Coronary artery (tissue), 2 donors: ENCODE data around the gene NAV2.

ENCODE experiments used
- DNase-seq: peaks from one replicate; pipeline ENCODE4 v3.0.0-alpha.2; 2017; ENCODE audit warnings: low spot score
- H3K27ac ChIP-seq, 2 donors: fragments of 200-600 bp; sonication (generic); one replicate each; pipeline ENCODE4 v1.5.1; 2016 to 2019
- H3K4me3 ChIP-seq: fragments of 200-600 bp; sonication (generic); 2 replicates; pipeline ENCODE4 v1.5.1; 2016; ENCODE audit warnings: mild to moderate bottlenecking, moderate library complexity
- TF ChIP-seq, protein P1 (sequence below): fragments of 200-600 bp; sonication (generic); IDR thresholded peaks from one replicate; pipeline ENCODE4 v1.5.1; 2019; ENCODE audit warnings: antibody characterized with exemption

NAV2 gene

DNA sequence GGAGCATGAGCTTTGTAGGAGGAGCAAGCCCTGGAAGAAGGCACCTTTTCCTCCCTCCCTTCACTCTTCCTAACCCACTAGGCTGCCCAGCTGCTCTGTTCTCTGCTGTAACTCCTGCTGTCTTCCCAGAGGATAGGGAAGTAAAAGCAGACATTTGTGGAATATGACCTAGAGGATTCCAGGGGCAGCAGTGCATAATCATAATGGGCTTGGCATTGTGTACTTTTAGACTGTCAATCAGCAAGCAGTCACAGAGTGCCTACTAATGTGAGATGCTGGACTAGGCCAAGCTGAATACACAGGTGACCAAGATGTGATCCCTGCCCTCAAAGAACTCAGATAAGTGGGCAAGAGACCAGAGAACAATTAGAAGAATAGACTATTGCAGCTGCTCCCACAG is 133.0 kb downstream of the NAV2 start:
- TF ChIP-seq, protein P1, sequence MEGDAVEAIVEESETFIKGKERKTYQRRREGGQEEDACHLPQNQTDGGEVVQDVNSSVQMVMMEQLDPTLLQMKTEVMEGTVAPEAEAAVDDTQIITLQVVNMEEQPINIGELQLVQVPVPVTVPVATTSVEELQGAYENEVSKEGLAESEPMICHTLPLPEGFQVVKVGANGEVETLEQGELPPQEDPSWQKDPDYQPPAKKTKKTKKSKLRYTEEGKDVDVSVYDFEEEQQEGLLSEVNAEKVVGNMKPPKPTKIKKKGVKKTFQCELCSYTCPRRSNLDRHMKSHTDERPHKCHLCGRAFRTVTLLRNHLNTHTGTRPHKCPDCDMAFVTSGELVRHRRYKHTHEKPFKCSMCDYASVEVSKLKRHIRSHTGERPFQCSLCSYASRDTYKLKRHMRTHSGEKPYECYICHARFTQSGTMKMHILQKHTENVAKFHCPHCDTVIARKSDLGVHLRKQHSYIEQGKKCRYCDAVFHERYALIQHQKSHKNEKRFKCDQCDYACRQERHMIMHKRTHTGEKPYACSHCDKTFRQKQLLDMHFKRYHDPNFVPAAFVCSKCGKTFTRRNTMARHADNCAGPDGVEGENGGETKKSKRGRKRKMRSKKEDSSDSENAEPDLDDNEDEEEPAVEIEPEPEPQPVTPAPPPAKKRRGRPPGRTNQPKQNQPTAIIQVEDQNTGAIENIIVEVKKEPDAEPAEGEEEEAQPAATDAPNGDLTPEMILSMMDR: no peak
- H3K27ac ChIP-seq: peak overlapping the region in 1 of 2 donors; percentile 19
- H3K4me3 ChIP-seq: no peak overlapping the region
- DNase-seq: no peak

DNA sequence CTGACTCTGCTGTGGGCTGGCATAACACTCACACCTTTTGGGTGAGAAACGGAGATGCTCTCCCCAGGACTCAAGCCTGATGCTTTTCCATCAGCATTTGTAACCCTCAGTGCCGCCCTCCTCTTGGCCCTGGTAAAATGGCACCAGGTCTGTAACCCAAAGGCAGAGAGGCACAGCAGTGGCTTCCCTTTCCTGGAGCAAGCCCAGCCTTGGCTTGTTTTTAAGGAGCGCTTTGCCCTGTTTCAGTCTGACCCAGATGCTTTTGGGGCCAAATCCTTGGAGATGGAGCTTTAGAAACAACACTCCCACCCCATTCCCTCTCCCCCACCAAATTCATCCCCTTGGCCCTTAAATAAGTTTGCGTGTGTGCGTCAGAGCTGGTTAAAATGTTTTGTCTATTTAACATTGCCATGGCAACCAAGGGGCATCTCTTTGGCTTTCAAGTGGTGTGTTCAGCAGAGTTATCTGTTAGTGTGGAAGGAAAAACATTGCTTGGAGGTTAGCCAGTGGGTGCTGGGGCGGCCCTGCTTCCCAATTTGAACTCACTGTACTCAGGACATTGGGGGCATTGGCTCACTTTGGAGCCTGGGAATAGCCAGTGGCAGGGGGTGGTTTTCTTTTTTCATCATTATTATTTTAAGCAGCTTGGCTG is 134.1 kb downstream of the NAV2 start:
- TF ChIP-seq, protein P1: no peak
- peak overlapping the region in 1 of 2 donors; percentile 47 for H3K27ac ChIP-seq
- no peak overlapping the region for H3K4me3 ChIP-seq
- DNase-seq: peak; percentile 80

DNA sequence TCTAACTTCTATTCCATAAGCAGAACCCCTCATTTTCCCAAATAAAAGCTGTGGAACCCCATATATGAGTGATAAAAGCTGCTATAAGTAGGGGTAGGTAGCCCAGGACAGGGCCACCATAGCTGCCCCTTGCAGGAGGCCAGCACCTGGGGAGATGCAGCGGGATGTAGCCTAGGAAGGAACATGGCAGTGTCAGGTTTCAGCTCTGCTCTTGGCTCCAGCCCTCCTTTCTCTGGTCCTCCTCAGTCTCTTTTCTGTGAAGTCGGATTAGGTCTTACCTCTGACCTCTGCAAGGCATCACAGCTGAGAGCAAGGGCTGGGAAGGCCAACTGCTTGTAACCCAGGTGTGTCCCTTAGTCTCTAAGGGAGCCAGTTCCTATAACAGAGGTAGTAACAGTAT is 135.6 kb downstream of the NAV2 start:
- Histone ChIP-seq H3K4me3 (no peak overlapping the region), H3K27ac (no peak overlapping the region)
- TF ChIP-seq, protein P1: no peak
- DNase-seq: no peak

DNA sequence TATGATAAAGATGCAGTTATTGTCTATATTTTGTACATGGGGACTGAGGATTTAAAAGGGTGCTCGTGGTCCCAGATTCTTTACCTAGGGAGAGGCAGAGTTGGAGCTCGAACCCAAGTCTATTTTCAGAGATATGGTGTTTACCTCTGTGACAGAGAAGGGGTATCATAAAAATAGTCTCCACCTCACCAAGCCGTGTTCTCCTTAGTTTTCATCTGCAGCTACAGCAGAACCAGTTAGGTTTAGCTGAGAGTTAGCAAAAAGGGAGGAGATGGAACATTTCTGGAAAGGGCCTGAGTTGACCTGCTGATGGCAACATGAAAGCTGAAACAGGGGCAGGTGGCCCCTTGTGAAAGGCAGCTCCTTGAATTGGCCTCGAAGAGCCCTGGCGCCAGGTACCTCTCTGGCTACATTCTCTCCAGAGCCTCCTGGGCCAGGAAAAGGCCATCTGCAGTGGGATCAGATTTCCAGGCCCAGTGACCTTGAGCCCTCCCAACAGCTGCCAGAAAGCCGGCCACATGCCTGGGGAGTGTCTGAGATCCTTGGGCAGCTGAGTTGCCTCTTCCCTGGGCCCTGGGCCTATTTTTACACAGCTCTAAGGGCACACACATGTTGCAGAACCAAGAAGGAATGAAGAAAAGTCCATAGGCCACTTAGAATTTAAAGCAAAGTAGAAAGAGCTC is 136.6 kb downstream of the NAV2 start:
- Histone ChIP-seq H3K27ac (peak overlapping the region in 1 of 2 donors; percentile 9), H3K4me3 (no peak overlapping the region)
- no peak for DNase-seq
- TF ChIP-seq, protein P1: no peak

DNA sequence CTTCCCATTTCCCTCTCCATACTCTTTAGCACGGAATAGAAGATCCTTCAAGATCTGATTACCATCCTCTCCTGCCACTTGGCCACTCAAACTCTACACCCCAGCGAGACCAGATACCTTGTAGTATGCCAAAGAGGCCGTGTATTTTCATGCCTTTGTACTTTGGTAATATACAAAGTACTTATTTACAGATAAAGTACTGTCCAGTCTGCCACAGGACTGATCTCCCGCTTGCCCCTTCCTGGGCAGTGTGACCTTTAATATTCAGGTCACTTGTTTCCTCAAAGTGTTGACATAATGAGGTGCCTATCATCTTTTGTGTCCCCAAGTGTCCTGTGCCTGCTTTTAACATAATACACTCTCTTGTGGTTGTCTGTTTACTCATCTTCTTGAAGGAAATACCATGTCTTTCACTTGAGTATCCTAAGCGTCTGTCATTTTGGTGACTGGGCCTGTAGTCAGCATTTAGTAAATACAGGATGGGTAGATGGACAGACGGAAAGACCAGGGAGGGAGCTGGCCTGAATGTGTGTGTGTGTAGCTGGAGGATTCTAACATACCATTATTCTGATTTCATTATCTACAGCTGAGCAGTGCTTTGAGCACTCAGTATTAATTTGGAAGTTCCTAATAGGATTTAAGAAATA is 137.4 kb downstream of the NAV2 start:
- no peak overlapping the region for H3K27ac ChIP-seq
- TF ChIP-seq, protein P1: no peak
- DNase-seq: no peak
- no peak overlapping the region for H3K4me3 ChIP-seq

DNA sequence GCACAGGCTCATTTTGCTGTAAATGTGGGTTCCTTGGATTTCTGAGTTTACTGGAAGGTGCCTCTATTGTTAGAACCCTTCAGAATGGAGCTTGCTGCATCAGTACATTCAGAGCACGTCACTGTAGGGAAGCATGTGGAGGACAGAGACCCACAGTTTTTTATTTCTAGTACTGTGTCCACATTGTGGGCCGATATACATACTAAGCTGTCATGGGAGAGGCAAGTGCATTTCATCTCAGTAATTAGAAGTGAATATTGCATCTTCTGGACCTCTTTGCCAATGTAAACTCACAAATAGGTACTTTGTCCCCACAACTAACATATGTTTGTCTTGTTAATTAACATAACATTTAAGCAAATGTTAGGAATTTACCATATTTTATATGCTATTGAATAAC is 139.7 kb downstream of the NAV2 start:
- DNase-seq: no peak
- Histone ChIP-seq H3K27ac (no peak overlapping the region), H3K4me3 (no peak overlapping the region)
- TF ChIP-seq, protein P1: no peak
